ENCODE data around the gene ABHD17A.

GRCh38 chr19:1860821-1861598 is 24.3 kb downstream of the ABHD17A start:
- TF ChIP-seq CTCF (IDR thresholded peaks at IDR 0.05) (no peak), ATF3 (CRISPR knock-in tag; conservative IDR thresholded peaks at IDR 0.05) (no peak), CBFB (CRISPR knock-in tag; IDR thresholded peaks at IDR 0.05; ENCODE audit: low read depth) (no peak), ATF2 (CRISPR knock-in tag; IDR thresholded peaks at IDR 0.05; ENCODE audit: borderline replicate concordance, low read depth) (no peak), GTF2I (CRISPR knock-in tag; conservative IDR thresholded peaks at IDR 0.05) (no peak), ZMAT4 (CRISPR knock-in tag; IDR thresholded peaks at IDR 0.05) (no peak), ARID4B (CRISPR knock-in tag; IDR thresholded peaks at IDR 0.05; ENCODE audit: borderline replicate concordance) (no peak), TP53 (CRISPR knock-in tag; IDR thresholded peaks at IDR 0.05) (no peak), SP1 (CRISPR knock-in tag; conservative IDR thresholded peaks at IDR 0.05) (no peak), ESRRA (CRISPR knock-in tag; IDR thresholded peaks at IDR 0.05; ENCODE audit: borderline replicate concordance) (no peak)
